GM23248 (cell line): ENCODE data around the gene RBM34. TPM values are rescaled to one million over a fixed set of nuclear protein-coding genes. Genes with fewer than 3 reads are reported as not detected.
A peak's percentile ranks its signal among the peaks of the same experiment; 100 is the strongest.

Experiments used
- DNase-seq: peaks from one replicate; pipeline ENCODE4 v3.0.0-alpha.2; 2015
- H2AFZ ChIP-seq: fragments of 200-600 bp; sonication (generic); 2 replicates; pipeline ENCODE4 v1.6.1; 2016; ENCODE audit warnings: antibody characterized with exemption
- H3F3A ChIP-seq: fragments of 200-600 bp; sonication (generic); 2 replicates; pipeline ENCODE4 v1.6.1; 2016; ENCODE audit warnings: mild to moderate bottlenecking, antibody characterized with exemption, mixed run types; ENCODE audit not compliant: insufficient read depth
- H3K27ac ChIP-seq: fragments of 200-600 bp; sonication (generic); 2 replicates; pipeline ENCODE4 v1.5.1; 2016; ENCODE audit warnings: mild to moderate bottlenecking
- H3K27me3 ChIP-seq: fragments of 200-600 bp; sonication (generic); replicated peaks from 2 replicates; pipeline ENCODE4 v1.6.1; 2016; ENCODE audit warnings: mild to moderate bottlenecking; ENCODE audit not compliant: insufficient read depth
- H3K36me3 ChIP-seq: fragments of 200-600 bp; sonication (generic); 2 replicates; pipeline ENCODE4 v1.6.1; 2016; ENCODE audit warnings: low read depth, mild to moderate bottlenecking
- H3K4me1 ChIP-seq: fragments of 200-600 bp; sonication (generic); 2 replicates; pipeline ENCODE4 v1.6.1; 2016; ENCODE audit warnings: mild to moderate bottlenecking; ENCODE audit not compliant: insufficient read depth
- H3K4me2 ChIP-seq: fragments of 200-600 bp; sonication (generic); one replicate; pipeline ENCODE4 v1.6.1; 2016; ENCODE audit warnings: mild to moderate bottlenecking; ENCODE audit not compliant: unreplicated experiment
- H3K4me3 ChIP-seq: fragments of 200-600 bp; sonication (generic); 2 replicates; pipeline ENCODE4 v1.5.1; 2016; ENCODE audit warnings: mild to moderate bottlenecking
- H3K79me2 ChIP-seq: fragments of 200-600 bp; sonication (generic); 2 replicates; pipeline ENCODE4 v1.6.1; 2016; ENCODE audit warnings: mild to moderate bottlenecking; ENCODE audit not compliant: insufficient read depth
- H3K9ac ChIP-seq: fragments of 200-600 bp; sonication (generic); 2 replicates; pipeline ENCODE4 v1.6.1; 2016; ENCODE audit warnings: mild to moderate bottlenecking
- H3K9me2 ChIP-seq: fragments of 200-600 bp; sonication (generic); 2 replicates; pipeline ENCODE4 v1.6.1; 2016; ENCODE audit warnings: mixed run types, mild to moderate bottlenecking, moderate library complexity; ENCODE audit not compliant: insufficient read depth
- H3K9me3 ChIP-seq: fragments of 200-600 bp; sonication (generic); one replicate; pipeline ENCODE4 v1.6.1; 2017; ENCODE audit warnings: low read depth
- H4K20me1 ChIP-seq: fragments of 200-600 bp; sonication (generic); 2 replicates; pipeline ENCODE4 v1.6.0; 2016; ENCODE audit not compliant: insufficient read depth
- EZH2 ChIP-seq: fragments of 200-600 bp; sonication (generic); IDR thresholded peaks from 2 replicates; pipeline ENCODE4 v1.6.1; 2018; ENCODE audit warnings: antibody characterized with exemption, mild to moderate bottlenecking; ENCODE audit not compliant: insufficient read depth, poor library complexity, severe bottlenecking
- EZH2phosphoT487 ChIP-seq: fragments of 200-600 bp; sonication (generic); IDR thresholded peaks from 2 replicates; pipeline ENCODE4 v1.6.1; 2018; ENCODE audit warnings: antibody characterized with exemption, moderate library complexity, mild to moderate bottlenecking, low read depth; ENCODE audit not compliant: insufficient read depth
- WGBS, 2 experiments: methylation state at CpG; one replicate each; pipeline ENCODE4 v1.1.6; 2015 to 2017; ENCODE audit warnings: low lambda C conversion rate in 2 of 2, low coverage in 1 of 2; ENCODE audit errors: missing lambda C conversion rate in 2 of 2; 5-methylcytosine and 5-hydroxymethylcytosine counted together
- in situ Hi-C: fragments of 300-500 bp; cut with MboI; formaldehyde crosslinking; loops from 2 replicates; pipeline ENCODE4 v1.15.0; 2020
- polyA plus RNA-seq: library from polyadenylated mRNA; unstranded; fragments of >200 nt; fragmentation: Nextera tagmentation; extraction: Ambion mirVana; gene quantifications from 2 replicates; pipeline ENCODE4 v1.2.1, GENCODE V29; 2016
- total RNA-seq: library from RNA; depleted of rRNA; stranded (reverse); fragments of >200 nt; shearing (Covaris generic); gene quantifications from 2 replicates; pipeline ENCODE4 v1.2.3, GENCODE V29; 2014

RBM34 gene
- total and polyA plus RNA-seq, 2 experiments from 2014 or later: 53.6 to 79.3 TPM

GRCh38 chr1:235127732-235128455 lies 33.2 kb downstream of the RBM34 start:
- H3K36me3 ChIP-seq: no peaks in the 10 kb centered on the region; the same call in 1 of the 2 replicates
- H3K4me3 ChIP-seq: peak overlapping the region; percentile 79
- peak overlapping the region; percentile 96 for H3K9ac ChIP-seq
- H3K27me3 ChIP-seq: no peaks in the 10 kb centered on the region
- peak overlapping the region; percentile 69 for H2AFZ ChIP-seq
- H3K79me2 ChIP-seq: peaks cover 57% of the 10 kb centered on the region
- peak; percentile 45 for DNase-seq
- H3K4me1 ChIP-seq: peaks cover 19% of the 10 kb centered on the region; the same call in 1 of the 2 replicates
- peaks cover 27% of the 10 kb centered on the region for H3F3A ChIP-seq
- H3K27ac ChIP-seq: peak overlapping the region; percentile 85
- in situ Hi-C loops: no loop called here
- peaks cover 13% of the 10 kb centered on the region; the same call in 1 of the 2 replicates for H4K20me1 ChIP-seq
- H3K9me3 ChIP-seq: no peaks in the 10 kb centered on the region
- no peaks in the 10 kb centered on the region for H3K9me2 ChIP-seq
- peak overlapping the region; percentile 90 for H3K4me2 ChIP-seq
- WGBS, 2 experiments: 1 to 2% methylated on average over 31 to 35 of the region's 35 CpGs
- TF ChIP-seq EZH2phosphoT487: no peak
- no peak for TF ChIP-seq EZH2

- peaks cover 27% of the 10 kb centered on the region; the same call in 1 of the 2 replicates for H3F3A ChIP-seq
- no peak for TF ChIP-seq EZH2phosphoT487
- peak overlapping the region; percentile 79 for H3K4me3 ChIP-seq
- H3K79me2 ChIP-seq: peaks cover 64% of the 10 kb centered on the region
- peaks cover 26% of the 10 kb centered on the region; the same call in 1 of the 2 replicates for H3K4me1 ChIP-seq
- no peaks in the 10 kb centered on the region for H3K27me3 ChIP-seq
- in situ Hi-C loops: no loop called here
- peak overlapping the region; percentile 96 for H3K9ac ChIP-seq
- WGBS, 2 experiments: 10 to 14% methylated on average over 4 of the region's 4 CpGs
- peaks cover 19% of the 10 kb centered on the region; the same call in 1 of the 2 replicates for H4K20me1 ChIP-seq
- H3K9me2 ChIP-seq: no peaks in the 10 kb centered on the region
- peak; percentile 46 for DNase-seq
- no peak overlapping the region for H2AFZ ChIP-seq
- no peaks in the 10 kb centered on the region; the same call in 1 of the 2 replicates for H3K36me3 ChIP-seq
- H3K9me3 ChIP-seq: no peaks in the 10 kb centered on the region
- peak overlapping the region; percentile 85 for H3K27ac ChIP-seq
- peak overlapping the region; percentile 90 for H3K4me2 ChIP-seq
Observed at GRCh38 chr1:235127203-235127602, 33.8 kb downstream of the RBM34 start.

GRCh38 chr1:235124665-235125064 lies 36.4 kb downstream of the RBM34 start:
- no peaks in the 10 kb centered on the region for H3K9me3 ChIP-seq
- no peak overlapping the region for H3K4me2 ChIP-seq
- TF ChIP-seq EZH2: no peak
- TF ChIP-seq EZH2phosphoT487: no peak
- in situ Hi-C loops: loop anchor here (25.0 kb wide), 1 partner anchor 1012 kb away; no protein-coding TSS in a partner anchor
- no peak overlapping the region for H2AFZ ChIP-seq
- H3K36me3 ChIP-seq: peaks cover 22% of the 10 kb centered on the region
- H3K9ac ChIP-seq: no peak overlapping the region
- 60 to 69% methylated on average over 1 of the region's 1 CpG for WGBS, 2 experiments
- peaks cover 33% of the 10 kb centered on the region; the same call in 1 of the 2 replicates for H3K4me1 ChIP-seq
- H3K9me2 ChIP-seq: no peaks in the 10 kb centered on the region
- no peaks in the 10 kb centered on the region for H3K27me3 ChIP-seq
- DNase-seq: no peak
- peaks cover 90% of the 10 kb centered on the region for H3K79me2 ChIP-seq
- no peak overlapping the region for H3K27ac ChIP-seq
- no peak overlapping the region for H3K4me3 ChIP-seq
- H4K20me1 ChIP-seq: peaks cover 20% of the 10 kb centered on the region; the same call in 1 of the 2 replicates
- peaks cover 15% of the 10 kb centered on the region; the same call in 1 of the 2 replicates for H3F3A ChIP-seq

- Histone ChIP-seq H3K4me2 (no peak overlapping the region), H3K36me3 (peaks cover 27% of the 10 kb centered on the region), H3K79me2 (peaks cover 95% of the 10 kb centered on the region), H3K4me3 (no peak overlapping the region), H3F3A (peaks cover 9% of the 10 kb centered on the region; the same call in 1 of the 2 replicates), H3K27me3 (no peaks in the 10 kb centered on the region), H3K9me2 (no peaks in the 10 kb centered on the region), H3K9ac (no peak overlapping the region), H3K9me3 (no peaks in the 10 kb centered on the region), H3K4me1 (peaks cover 33% of the 10 kb centered on the region; the same call in 1 of the 2 replicates), H3K27ac (no peak overlapping the region), H2AFZ (no peak overlapping the region), H4K20me1 (peaks cover 20% of the 10 kb centered on the region; the same call in 1 of the 2 replicates)
- in situ Hi-C loops: loop anchor here (25.0 kb wide), 1 partner anchor 1012 kb away; no protein-coding TSS in a partner anchor
- TF ChIP-seq EZH2phosphoT487 (no peak), EZH2 (no peak)
- no peak for DNase-seq
- WGBS, 2 experiments: 95 to 97% methylated on average over 9 of the region's 9 CpGs
Observed at GRCh38 chr1:235124111-235124510, 36.9 kb downstream of the RBM34 start.
